Endometrial microvascular endothelial cells (primary cell): ENCODE data around the gene PRPS1L1. TPM values are rescaled to one million over a fixed set of nuclear protein-coding genes. Genes with fewer than 3 reads are reported as not detected.

ENCODE experiments used
- in situ Hi-C: cut with HindIII; loops from 2 replicates; pipeline ENCODE4 v1.10.0; 2017; ENCODE audit warnings: low sequenced_read_pairs, low pct_unique_long_range_greater_than_20kb; ENCODE audit errors: inconsistent ontology term
- total RNA-seq: library from RNA; depleted of rRNA; stranded (reverse); fragments of >200 nt; gene quantifications from one replicate; pipeline ENCODE4 v1.2.3, GENCODE V29; 2015; ENCODE audit errors: inconsistent ontology term

Gene PRPS1L1
- total RNA-seq: not detected

DNA sequence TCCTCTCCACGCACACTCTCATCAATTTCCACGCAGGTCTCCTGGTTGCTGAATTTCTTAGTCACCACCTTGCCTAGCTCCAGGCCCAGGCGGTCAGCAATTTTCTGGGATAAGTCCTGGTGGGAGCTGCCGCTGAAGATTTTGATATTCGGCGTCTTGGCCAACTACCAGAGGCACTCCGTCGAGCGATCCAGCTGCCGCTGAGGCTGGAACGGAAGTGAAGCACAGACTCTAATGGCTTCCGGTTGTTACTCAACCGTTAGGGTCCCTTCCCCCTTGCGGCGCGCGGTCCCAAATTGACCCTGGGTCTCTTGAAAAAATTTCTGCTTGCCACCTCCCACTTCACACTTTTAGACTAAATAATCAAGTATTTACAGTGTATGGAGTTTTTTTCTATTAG, at the start of gene PRPS1L1:
PRPS1L1 (minus strand) TSS at position 219 of the 400 bp plus-strand sequence.
- in situ Hi-C loops: no loop called here

DNA sequence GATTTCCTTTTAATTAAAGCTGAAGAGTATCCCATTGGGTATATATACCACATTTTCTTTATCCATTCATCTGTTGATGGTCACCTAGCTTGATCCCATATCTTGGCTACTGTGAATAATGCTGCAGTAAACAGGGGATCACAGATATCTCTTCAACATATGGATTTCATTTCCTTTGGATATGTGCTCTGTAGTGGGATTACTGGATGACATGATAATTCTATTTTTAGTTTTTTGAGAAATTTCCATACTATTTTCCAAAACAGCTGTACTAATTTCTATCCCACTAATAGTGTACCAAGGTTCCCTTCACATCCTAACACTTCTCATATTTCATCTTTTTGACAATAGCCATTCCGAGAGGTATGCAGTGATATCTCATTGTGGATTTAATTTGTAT, 48.8 kb upstream of the PRPS1L1 start:
- in situ Hi-C loops: no loop called here

DNA sequence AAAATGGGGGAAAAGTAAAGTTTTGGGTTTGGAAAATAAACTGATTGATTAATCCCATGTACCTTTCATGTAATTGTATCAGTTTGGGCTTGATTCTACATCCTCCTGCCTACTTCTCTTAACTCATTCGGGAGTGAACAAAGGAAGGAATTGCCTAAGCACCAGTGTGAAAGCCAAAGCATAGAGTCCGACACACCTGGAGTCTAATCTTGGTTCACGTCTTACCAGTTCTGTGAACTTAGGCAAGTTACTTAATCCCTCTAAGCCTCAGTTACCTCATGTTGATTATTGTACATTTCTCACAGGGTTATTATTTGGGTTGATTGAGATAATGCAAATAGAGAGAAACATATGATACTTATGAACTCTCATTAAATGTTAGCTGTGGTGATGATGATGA, 41.1 kb upstream of the PRPS1L1 start:
- in situ Hi-C loops: no loop called here

DNA sequence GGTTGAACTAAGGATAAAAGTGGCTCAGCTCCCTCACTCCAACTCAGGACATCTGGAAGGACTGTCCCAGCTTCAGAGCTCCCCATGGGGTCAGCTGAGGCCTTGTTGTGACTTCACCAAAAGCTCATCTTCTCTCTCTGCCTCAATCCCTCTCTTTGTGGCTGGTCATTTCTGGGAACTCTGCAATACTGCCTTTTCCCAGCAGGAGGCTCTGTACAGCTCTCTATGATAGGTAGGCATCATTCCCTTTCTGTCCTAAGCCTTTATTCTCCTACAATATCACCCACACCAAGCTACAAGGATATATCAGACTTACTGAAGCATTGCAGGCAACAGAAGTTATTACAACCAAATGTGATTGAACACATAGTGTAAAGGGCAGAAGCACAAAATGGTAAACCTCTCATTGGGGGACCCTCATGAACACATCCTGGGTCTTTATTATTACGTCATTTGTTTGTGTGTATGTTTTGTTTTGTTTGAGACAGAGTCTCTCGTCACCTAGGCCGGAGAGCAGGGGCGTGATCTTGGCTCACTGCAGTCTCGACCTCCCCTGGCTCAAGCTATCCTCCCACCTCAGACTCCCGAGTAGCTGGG, 36.7 kb upstream of the PRPS1L1 start:
- in situ Hi-C loops: no loop called here

DNA sequence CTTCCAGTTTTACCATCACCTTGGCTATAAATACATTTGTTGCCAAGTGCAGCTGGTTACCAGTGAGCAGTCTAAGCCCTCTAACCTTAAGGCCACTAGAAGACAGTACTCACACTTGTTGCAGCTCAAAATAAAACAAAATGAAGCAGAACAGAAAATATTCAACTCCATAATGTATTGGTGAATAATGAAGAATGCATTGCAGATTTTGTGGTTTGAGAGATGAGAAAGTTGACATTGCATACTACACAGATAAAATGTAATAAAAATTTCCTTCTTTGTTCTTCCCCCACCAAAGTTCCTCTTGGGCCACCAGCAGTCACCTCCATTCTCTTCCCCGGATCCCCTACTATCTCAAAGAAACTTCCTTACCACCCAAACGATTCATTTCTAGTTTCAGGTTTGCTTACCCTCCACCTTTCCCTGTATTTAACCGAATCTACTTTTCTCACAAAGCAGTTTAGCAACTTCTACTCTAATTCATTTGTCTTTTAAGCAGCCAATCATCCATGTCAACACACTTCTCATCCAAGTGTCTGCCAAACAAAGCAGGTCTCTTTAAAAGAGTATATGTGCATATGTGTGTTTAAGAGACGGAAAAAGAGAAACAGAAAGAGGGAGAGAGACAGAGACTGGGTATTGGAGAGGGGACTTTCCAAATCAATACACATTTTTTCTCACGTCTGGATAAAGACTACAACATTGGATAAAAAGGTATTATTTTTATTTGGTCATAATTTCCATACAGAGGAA, 35.7 kb upstream of the PRPS1L1 start:
- in situ Hi-C loops: no loop called here

DNA sequence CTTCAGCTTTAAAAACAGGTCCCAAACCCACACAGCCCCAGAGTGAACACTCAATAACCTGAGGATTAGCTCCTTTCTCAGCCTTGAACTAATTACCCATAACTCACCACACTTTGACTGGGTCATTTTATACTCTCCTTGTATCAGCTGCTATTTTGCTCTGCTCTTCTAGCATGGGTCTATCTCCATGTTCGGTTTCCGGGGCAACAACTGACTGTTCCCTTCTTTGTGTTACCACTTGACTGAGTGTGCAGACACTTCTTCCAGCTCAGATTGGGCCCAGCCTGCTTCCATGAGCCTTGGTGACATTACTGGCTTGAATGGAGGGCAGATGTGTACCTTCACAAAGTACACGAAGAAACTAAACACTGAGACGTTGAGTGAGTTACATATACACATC, 31.5 kb upstream of the PRPS1L1 start:
- in situ Hi-C loops: no loop called here

DNA sequence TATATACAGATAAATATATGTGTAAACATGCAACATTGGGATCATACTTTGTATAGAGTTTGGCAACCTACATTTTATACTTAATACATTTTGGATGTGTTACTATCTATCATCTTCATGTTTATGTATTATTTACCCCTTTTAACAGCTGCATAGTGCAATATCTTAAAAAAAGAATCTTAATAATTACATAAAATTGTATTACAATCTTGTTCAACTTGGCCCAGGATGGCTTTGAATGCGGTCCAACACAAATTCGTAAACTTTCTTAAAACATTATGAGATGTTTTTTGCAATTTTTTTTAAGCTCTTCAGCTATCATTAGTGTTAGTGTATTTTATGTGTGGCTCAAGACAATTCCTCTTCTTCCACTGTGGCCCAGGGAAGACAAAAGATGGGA, 26.3 kb upstream of the PRPS1L1 start:
- in situ Hi-C loops: no loop called here

DNA sequence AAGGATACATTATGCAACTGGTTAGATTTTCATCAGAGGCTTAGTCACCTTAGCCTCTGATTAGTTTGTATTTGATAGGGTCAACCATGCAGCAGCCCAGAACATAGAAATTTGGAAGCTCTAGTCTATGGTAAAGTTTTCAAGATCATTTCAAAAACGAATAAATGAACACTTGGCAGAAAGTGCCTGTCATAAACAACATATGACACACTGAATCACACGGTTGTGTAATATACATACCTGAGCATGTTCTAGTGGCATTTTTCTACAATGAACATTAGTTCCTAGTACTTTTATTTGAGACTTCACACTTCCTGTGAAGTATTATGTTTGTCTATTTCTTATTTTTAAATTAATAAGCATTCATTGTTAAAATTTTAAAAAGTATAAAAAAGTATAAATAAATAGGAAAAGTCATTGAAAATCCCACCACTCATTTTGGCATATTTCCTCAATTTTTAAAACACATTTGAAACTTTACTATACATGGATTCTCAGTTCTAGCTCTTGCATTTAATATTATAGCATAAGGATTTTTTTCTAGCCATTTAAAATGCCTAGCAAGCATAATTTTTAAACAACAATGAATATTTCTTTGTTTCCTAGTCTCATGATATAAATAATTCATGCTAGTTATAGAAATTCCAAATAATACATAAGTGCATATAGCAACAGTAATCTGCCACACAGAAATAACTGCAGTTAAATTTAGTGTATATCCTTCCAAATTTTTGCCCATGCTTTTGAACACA, 25.7 kb upstream of the PRPS1L1 start:
- in situ Hi-C loops: no loop called here

DNA sequence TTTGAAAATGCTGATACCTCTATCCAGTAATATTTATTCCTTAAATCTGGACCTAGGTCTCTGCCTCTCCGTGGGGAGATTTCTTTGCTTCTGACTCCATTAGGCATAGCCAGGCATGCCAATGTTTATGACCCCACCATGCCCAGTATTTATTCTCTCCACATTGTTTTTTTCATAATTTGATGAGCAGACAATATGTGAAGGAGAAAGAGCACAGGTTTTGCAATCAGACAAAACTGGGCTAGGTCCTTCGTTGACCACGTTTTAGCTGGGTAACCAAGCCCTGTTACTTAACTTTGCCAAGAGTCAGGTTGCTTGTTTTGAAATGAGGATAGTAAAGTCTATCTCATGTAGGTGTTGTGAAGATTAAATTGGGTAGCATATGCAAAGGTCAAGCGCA, 21.6 kb upstream of the PRPS1L1 start:
- in situ Hi-C loops: no loop called here

DNA sequence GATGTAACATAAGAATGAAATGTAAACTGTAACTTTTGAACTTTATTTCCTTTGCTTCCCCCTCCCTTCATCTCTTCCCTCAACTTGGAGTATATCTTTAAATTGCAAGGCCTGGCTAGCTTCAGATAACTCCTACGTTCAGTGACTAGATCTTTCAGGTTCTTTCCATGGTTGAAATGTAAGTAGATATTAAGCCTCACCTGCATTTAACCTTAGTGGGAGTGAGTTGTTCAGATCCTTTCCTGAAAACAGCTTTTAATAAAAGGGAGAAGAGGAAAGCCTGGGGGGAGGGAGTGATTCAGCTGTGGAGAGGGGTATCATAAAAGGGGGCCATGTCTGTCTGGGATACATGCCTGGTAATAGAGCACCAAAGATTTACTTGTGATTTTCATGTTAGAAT, 19.0 kb upstream of the PRPS1L1 start:
- in situ Hi-C loops: no loop called here

DNA sequence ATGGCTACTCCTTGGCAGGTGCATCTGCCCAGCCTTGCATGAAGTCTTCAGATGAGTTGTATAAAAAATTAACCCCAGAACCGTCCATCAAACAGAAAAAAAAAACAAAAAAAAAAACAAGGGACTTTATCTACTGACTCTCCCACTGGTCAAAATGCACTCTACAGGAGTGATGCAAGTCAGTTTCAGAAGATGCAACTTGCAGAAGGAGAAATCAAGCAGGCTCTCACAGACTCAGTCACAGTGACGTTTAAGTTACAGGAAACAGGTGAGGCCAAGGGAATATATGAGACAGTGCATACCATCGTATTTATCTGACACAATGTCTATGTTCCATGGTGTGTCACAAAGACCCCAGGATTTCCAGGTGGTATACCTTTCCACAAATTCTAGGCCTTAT, 17.5 kb upstream of the PRPS1L1 start:
- in situ Hi-C loops: no loop called here

DNA sequence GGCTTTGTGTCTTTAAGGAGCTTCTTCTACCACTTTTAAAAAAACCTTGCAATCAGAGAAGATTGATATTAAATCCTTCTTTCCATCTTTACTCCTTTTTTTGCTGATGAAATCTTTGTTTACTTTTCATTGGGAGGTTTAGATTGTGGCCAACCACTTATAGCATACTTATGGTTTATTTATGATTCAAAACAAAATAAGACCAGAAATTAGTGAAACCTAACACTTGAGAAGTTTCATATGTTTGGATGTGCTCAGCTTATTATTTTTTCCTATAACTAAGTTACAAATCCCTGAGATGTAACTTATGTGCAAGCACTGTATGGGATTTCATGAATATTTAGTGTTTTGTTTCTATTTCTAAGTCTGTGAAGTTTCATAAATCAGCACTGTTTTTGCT, 13.5 kb upstream of the PRPS1L1 start:
- in situ Hi-C loops: no loop called here

DNA sequence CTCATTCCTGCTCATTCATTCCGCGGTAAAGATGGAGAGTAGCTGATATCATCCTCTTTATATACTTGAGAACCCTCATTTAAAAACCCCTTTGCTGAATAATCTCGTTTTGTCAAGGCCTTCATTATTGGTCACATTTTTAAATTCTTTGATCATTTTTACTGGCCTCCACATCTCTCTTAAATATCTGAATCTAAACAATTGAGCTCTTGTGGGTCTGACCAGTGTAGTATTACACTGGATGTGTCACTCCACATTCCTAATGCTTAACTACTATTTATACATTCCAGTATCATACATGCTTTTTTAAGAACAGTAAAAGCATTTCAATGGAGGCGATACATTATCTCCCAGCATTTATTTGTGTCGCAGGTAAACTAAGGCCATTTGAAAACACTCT, 12.6 kb upstream of the PRPS1L1 start:
- in situ Hi-C loops: no loop called here

DNA sequence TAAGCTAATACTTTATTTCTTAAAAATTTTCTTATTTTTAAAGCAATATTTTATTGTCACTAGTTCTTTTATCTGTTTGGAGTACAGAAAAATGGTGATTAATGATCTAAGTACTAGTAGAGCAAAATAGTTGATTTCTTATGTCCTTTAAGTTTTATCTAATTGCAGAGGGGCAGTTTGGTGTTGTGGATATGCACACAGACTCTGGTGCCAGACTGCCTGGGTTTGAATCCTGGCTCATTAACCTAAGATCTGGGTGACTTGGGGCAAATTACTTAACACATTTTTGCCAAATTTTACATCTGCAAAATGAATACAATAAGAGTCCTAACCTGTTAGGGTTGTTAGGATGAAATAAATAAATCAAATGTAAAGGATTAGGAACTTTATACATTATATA, 10.7 kb upstream of the PRPS1L1 start:
- in situ Hi-C loops: no loop called here

DNA sequence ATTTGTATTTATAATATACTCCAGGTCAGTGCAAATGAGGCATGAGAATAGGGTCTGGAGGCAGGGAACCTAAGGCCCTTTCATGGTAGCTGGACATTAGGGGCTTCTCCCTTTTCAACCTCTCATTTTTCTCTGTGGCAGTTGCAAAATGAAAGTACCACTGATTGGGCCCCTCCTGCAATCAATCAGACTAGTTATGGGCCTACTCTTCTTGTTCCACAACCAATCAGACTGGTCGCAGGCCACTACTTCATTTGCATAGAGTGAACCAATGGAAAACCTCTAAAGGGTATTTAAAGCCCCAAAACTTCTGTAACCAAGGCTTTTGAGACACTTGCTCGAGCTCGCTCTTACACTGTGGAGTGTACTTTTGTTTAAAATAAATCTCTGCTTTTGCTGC, 10.0 kb upstream of the PRPS1L1 start:
- in situ Hi-C loops: no loop called here

DNA sequence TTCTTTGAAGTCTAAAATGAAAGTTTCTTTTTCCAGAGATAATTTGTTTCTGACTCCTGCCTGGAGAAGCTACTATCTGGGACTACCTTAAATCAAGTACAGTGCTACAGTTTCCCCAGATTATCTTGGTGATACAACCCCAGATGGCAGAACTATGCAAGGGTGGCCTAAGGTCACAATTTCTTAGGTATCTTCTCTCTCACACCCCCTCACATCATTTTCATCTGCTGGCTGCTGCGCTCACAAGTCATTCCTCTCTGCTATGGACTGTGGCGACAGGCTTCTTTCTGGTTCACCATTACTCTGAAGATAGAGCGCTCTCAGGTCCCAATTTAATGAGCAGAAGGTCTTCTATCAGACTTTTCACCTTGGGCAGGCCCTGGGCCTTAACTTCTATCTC, 9.1 kb upstream of the PRPS1L1 start:
- in situ Hi-C loops: no loop called here

DNA sequence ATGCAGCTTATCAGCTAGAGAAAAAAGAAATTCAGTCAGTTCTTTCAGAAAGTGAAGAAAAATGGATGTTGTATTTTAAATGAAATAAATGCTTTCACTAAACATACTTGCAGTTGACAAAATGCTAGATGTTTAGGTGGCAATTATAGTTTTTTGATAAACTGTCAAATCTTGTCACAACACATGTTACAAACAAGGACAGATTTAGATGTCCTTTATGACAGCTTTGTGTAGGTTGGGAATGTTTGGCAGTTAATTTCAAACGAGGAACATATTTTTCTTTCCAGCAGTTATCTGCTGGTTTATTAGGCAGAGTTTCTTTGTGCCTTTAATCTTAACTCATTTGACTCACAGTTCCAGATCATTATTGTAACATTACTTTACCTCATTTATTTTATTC, 3.1 kb upstream of the PRPS1L1 start:
- in situ Hi-C loops: no loop called here

DNA sequence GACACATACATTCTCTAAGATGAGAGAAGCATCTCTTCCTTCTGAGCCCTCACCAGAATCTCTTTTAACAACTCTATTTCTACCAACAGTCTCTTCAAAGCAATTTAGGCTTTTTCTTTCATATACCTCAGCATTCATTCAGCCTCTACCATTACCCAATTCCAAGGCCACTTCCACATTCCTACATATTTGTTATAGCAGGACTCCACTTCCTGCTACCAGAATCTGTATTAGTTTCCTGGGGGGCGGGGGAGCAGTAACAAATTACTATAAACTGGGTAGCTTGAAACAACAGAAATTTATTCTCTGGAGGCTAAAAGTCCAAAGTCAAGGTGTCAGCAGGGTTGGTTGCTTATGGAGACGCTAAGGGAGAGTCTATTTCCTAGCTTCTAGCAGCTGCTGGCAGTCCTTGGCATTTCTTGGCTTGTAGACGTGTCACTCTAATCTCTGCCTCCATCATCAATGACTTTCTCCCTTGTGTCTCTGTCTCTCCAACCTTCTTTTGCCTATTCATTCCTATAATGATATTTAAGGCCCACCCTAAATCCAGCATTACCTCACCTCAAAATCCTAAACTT, 7.4 kb downstream of the PRPS1L1 start:
- in situ Hi-C loops: no loop called here

DNA sequence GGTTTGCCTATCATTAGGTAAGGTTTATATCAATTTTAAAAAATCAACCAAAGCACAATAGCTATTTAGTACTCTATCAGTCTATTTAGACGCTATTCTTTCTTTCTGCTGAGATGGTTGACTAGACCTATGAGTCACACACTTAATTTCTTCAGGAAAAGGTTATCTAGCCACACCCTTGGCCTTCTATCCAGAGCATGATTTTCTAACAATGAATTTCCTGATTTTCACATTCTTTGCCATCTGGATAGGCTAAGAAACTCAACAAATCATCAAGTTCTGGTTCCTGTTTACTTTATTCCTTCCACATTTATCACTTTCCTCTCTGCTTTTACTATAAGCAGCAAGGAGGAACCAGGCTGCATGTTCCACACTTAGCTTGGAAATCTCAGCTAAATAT, 8.1 kb downstream of the PRPS1L1 start:
- in situ Hi-C loops: no loop called here
